Left ventricle myocardium superior (tissue), 1 donor: ENCODE data around the gene PTPN2. TPM values are rescaled to one million over a fixed set of nuclear protein-coding genes. Genes with fewer than 3 reads are reported as not detected.
"Not testable (repeated sequence)": the region's sequence is repeated elsewhere in the genome, so short reads cannot be mapped to it uniquely, and the experiment has no call there.

ENCODE experiments used
- ATAC-seq: fragments of 200-7000 bp; cut with Tn5 transposase; one replicate; pipeline ENCODE4 v1.9.1; 2020; ENCODE audit warnings: mild to moderate bottlenecking, moderate library complexity
- DNase-seq: peaks from one replicate; pipeline ENCODE4 v3.0.0-alpha.2; 2020
- intact Hi-C: fragments of 100-400 bp; cut with micrococcal nuclease; formaldehyde crosslinking; loops from one replicate; pipeline ENCODE4 v1.11.0; 2022
- total RNA-seq: library from RNA; stranded (reverse); fragmentation: NEBNext Ultra II Directional; extraction: Animal tissue kit (Norgen Biotek cat#: 25700); gene quantifications from one replicate; pipeline ENCODE4 v1.2.1, GENCODE V29; 2021
- donor health status: DM: no; HTN: yes; CAD: no; lungs with severe emphysema.

PTPN2 gene
- total RNA-seq, 1 donor from 2014 or later = 11.7 TPM

DNA sequence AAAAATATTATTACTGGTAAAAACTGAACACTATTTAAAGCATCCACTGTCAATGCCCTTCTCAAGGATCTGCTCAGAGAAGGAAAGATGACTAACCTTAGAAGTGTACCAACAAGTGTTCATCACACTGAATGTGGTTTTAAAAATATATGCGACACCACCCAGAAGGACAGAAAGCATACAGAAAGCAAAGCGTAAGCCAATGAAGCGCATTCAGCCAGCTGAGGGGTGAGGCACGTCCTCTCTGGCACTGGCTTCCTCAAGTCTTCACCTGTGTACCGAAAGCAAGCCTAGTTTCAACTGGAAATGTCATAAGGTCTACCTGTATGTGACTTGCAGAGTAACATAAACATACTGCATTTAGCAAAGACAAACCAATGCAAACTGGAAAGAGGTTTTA, 92.4 kb downstream of the PTPN2 start:
- ATAC-seq = no peak
- intact Hi-C loops = no loop called here
- no peak for DNase-seq

DNA sequence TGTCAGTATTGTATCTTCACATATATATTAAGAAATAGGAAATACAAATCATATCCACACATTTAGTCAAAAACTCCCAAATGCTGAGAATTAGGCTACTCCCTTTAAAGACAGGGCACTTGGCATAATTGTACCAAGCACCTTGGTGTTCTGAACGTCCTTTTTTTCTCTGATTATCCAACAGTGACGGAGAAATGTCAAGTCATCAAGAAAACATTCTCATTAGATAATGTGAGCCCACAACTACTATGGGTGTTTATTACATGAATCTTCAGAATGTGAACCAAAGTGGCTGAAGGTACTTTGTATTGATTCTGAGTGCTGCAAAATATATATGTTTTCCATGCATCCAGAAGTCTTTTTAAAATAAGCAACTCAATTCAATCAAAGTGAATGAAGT, 97.4 kb downstream of the PTPN2 start:
- DNase-seq = no peak
- intact Hi-C loops = no loop called here
- no peak for ATAC-seq

DNA sequence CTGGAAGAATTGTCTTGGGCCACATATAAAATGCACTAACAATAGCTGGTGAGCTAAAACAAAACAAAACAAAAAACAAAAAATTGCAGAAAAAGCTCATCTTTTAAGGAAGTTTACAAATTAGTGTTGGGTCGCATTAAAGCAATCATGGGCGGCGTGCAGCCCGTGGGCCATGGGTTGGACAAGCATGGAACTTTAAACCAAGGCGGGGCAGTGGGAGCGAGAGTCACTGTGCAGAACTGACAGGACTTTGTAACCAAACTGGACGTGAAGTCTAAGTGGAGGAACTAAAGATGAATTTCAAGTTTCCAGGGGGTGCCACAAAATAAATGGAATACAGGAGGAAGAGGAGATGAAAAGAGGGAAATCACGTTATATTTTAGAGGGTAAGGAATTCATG, 100.5 kb downstream of the PTPN2 start:
- ATAC-seq = no peak

DNA sequence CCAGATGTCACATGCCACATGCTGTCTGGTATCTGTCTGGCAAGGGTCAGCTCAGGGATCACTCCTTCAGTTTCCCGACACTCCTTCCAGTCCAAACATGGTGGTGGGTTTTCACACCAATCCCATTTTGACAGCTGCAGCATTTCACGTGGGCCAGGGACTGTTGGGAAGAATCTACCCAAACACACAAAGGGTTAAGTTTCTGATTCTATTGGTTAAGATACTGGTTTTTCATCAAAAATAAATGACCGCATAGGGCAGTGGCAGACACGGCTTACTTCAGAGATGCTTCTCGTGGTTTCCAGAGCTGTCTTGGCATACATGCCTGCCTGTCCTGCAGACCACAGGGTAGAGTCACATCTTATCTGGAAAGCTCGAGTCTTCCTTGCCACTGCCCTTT, 101.5 kb downstream of the PTPN2 start:
- ATAC-seq (no peak), DNase-seq (no peak)
- intact Hi-C loops = no loop called here

More for the DNA sequence above, 100.5 kb downstream of the PTPN2 start:
- DNase-seq = no peak
- intact Hi-C loops = no loop called here

DNA sequence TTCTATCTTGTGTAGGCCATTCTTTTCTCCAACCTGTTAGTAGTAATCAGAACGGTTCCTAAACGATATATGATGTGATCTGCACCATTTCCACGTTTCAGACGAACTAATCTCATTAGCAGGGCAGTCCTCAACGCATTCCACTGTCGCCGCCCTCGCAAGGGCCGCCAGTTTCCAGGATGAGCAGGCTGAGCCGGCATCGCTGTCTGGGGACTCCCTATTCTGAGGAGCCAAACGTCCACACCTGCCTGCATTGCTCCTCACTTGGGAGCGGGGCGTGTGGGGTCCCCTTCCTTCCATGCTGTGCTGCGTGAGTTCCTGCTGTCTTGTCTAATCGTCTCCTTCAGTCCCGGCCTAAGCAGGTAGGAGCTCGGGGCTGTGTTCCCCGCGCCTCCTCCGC, 104.6 kb downstream of the PTPN2 start:
- no peak for DNase-seq
- no peak for ATAC-seq
- intact Hi-C loops = no loop called here

GRCh38 chr18:12779043-12779442, 105.0 kb downstream of the PTPN2 start:
- DNase-seq (no peak), ATAC-seq (no peak)
- intact Hi-C loops = no loop called here

GRCh38 chr18:12777500-12777944, 106.5 kb downstream of the PTPN2 start:
- DNase-seq = peak; percentile 33
- peak; percentile 59 for ATAC-seq
- intact Hi-C loops = no loop called here

DNA sequence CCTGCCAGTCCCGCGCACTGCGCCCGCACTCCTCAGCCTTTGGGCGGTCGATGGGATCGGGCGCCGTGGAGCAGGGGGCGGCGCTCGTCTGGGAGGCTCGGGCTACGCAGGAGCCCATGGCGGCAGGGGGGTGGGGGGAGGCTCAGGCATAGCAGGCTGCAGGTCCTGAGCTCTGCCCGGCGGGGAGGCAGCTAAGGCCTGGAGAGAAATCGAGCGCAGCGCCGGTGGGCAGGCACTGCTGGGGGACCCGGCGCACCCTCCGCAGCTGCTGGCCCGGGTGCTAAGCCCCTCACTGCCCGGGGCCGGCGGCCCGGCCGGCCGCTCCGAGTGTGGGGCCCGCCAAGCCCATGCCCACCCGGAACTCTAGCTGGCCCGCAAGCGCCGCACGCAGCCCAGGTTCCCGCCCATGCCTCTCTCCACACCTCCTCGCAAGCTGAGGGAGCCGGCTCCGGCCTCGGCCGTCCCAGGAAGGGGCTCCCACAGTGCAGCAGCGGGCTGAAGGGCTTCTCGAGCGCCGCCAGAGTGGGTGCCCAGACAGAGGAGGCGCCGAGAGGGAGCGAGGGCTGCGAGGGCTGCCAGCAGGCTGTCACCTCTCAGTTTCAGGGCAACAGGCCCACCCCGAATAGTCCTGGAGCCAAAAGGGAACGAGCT, 107.1 kb downstream of the PTPN2 start:
- DNase-seq (no peak), ATAC-seq (no peak)
- intact Hi-C loops = no loop called here

GRCh38 chr18:12776415-12776814, 107.6 kb downstream of the PTPN2 start:
- intact Hi-C loops, DNase-seq, ATAC-seq: not testable (repeated sequence)

DNA sequence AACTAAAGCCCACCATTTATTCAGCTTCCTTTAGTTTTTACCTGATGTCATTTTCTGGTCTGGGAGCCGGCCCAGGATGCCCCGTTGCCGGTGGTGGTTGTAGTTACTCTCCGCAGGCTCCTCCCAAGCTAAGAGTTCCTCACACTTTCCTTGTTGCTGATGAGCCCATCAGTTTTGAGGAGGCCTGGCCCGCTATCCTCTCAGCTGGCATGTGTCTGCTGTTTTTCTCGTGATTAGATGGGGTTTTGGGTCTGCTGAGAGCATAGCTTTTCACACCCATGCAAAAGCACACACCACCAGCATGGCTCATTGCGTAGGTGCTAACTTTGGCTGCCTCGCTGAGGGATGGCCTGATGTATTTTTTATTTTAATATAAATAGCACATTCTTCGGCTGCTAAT, 109.1 kb downstream of the PTPN2 start:
- ATAC-seq (no peak), DNase-seq (no peak)
- intact Hi-C loops = no loop called here

DNA sequence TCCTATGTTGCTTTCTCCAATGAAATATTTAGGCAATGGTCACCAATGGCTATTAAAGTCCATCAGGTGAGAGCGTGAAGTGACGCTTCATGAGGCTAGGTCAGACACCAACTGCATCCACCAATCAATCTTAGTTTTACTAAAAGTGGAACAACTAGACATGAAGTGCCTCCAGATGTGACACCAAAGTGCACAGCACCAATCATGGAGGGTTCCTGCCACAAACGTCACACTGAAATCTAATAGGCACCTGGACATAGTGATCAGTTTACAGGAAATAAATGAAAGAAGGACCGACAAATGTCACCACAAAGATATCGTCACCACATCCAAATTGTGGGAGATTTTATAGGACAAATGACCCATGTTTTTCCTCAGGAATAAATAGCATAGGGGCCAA, 110.7 kb downstream of the PTPN2 start:
- DNase-seq = no peak
- intact Hi-C loops = no loop called here
- no peak for ATAC-seq

GRCh38 chr18:12772111-12772510, 111.9 kb downstream of the PTPN2 start:
- DNase-seq (no peak), ATAC-seq (no peak)
- intact Hi-C loops = no loop called here

DNA sequence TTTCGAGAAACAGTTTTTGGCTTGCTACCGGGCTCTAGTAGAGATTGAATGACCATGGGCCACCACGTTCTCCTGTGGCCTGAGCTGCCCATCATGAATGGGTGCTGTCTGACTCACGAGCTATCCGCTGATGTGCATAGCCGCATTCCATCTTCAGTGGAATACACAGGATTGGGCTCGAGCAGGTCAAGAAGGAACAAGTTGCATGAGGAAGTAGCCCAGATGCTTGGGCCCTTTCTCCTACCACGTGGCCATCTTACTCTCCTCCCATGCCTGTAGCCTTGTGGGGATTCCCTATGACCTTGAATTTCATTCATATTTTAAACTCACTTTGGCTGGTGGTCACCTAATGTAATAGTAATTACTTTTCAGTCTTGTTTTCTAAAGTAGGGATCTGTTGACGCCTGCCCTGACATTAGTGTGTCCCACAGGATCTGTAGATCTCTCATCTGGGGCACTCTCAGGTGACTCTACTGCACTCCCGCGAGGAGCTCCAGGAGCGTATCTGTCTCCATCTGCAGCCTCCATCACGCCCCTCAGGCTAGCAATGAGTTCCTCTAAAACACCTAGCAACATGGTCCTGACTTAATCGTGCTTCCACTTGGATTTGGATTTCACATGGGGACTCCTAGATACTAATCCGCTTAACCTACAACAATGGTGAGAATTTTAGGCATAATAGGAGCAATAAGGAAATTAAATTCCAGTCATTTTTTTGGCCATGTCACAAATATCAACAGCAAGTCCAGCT, 113.4 kb downstream of the PTPN2 start:
- intact Hi-C loops = no loop called here
- ATAC-seq = no peak
- DNase-seq = no peak

GRCh38 chr18:12769644-12770440, 114.2 kb downstream of the PTPN2 start:
- ATAC-seq = no peak
- DNase-seq = no peak
- intact Hi-C loops = no loop called here

- ATAC-seq (no peak), DNase-seq (no peak)
- intact Hi-C loops = no loop called here
Measured at GRCh38 chr18:12769136-12769535, 114.9 kb downstream of the PTPN2 start.

DNA sequence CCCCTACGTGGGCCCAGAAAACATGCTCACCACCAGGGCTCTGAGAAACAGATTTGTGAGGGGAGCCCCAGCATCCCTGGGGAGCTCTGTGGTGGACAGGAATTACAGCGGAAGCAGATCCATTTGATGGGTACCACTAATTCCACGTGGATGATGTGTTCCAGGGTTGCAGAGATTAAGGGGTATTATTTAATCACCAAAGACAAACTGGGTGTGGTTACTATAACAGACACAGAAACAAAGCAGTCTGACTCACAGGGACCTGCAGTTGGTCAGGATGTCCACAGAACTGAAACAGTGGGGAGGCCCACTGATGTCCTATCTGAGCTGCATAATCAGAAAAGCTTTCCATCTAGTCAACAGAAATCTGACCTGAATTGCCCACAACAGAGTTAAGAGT, 115.4 kb downstream of the PTPN2 start:
- DNase-seq (no peak), ATAC-seq (no peak)
- intact Hi-C loops = no loop called here

GRCh38 chr18:12767580-12768155, 116.4 kb downstream of the PTPN2 start:
- intact Hi-C loops = no loop called here
- no peak for DNase-seq
- no peak for ATAC-seq

- ATAC-seq (no peak), DNase-seq (no peak)
- intact Hi-C loops = no loop called here
Measured at GRCh38 chr18:12766986-12767433, 117.0 kb downstream of the PTPN2 start.

GRCh38 chr18:12765586-12765985, 118.5 kb downstream of the PTPN2 start:
- no peak for DNase-seq
- intact Hi-C loops = no loop called here
- no peak for ATAC-seq

GRCh38 chr18:12765126-12765525, 118.9 kb downstream of the PTPN2 start:
- no peak for ATAC-seq
- DNase-seq = no peak
- intact Hi-C loops = no loop called here
